ENCODE results near the gene ATP6V1G1. TPM values are rescaled to one million over a fixed set of nuclear protein-coding genes. Genes with fewer than 3 reads are reported as not detected.

ATP6V1G1 gene
- polyA plus RNA-seq, 1 donor from 2014 or later: 802 TPM

GRCh38 chr9:114570742-114571141 is 16.8 kb upstream of the ATP6V1G1 start:
- Histone ChIP-seq H3F3A (ENCODE audit: insufficient read depth, low read length, poor library complexity, severe bottlenecking) (no peaks in the 10 kb centered on the region), H3K4me2 (ENCODE audit: low read length) (no peak overlapping the region), H3K27ac (ENCODE audit: low read length) (no peak overlapping the region), H3K27me3 (ENCODE audit: insufficient read depth, low read depth, low read length) (no peaks in the 10 kb centered on the region), H3K9me2 (ENCODE audit: insufficient read depth, low read length) (no peaks in the 10 kb centered on the region), H4K20me1 (ENCODE audit: insufficient read depth) (no peaks in the 10 kb centered on the region), H2AFZ (ENCODE audit: low read depth, low read length) (no peak overlapping the region), H3K9ac (ENCODE audit: low read length) (no peak overlapping the region), H3K9me3 (ENCODE audit: low read length) (no peaks in the 10 kb centered on the region), H3K4me3 (ENCODE audit: low read length) (no peak overlapping the region), H3K36me3 (ENCODE audit: insufficient read depth, low read length) (no peaks in the 10 kb centered on the region), H3K79me2 (replicated peaks; ENCODE audit: insufficient read depth, low read length) (no peaks in the 10 kb centered on the region)
- TF ChIP-seq CTCF (IDR thresholded peaks at IDR 0.05; ENCODE audit: poor library complexity, severe bottlenecking) (no peak), EZH2 (IDR thresholded peaks at IDR 0.05; ENCODE audit: borderline replicate concordance, insufficient read depth, low read length, poor library complexity, severe bottlenecking) (no peak), POLR2AphosphoS5 (IDR thresholded peaks at IDR 0.05) (no peak), SMC3 (conservative IDR thresholded peaks at IDR 0.05; ENCODE audit: poor library complexity) (no peak), RAD21 (conservative IDR thresholded peaks at IDR 0.05) (no peak), MXI1 (conservative IDR thresholded peaks at IDR 0.05; ENCODE audit: poor library complexity, severe bottlenecking) (no peak), TAF1 (IDR thresholded peaks at IDR 0.05; ENCODE audit: low read depth) (no peak), EP300 (conservative IDR thresholded peaks at IDR 0.05; ENCODE audit: poor library complexity, severe bottlenecking) (no peak), REST (IDR thresholded peaks at IDR 0.05; ENCODE audit: borderline replicate concordance) (no peak)

GRCh38 chr9:114571391-114571790 is 16.2 kb upstream of the ATP6V1G1 start:
- no peaks in the 10 kb centered on the region for H3K36me3 ChIP-seq (ENCODE audit: insufficient read depth, low read length)
- TF ChIP-seq EP300 (conservative IDR thresholded peaks at IDR 0.05; ENCODE audit: poor library complexity, severe bottlenecking): no peak
- no peak for TF ChIP-seq POLR2AphosphoS5 (IDR thresholded peaks at IDR 0.05)
- no peak for TF ChIP-seq EZH2 (IDR thresholded peaks at IDR 0.05; ENCODE audit: borderline replicate concordance, insufficient read depth, low read length, poor library complexity, severe bottlenecking)
- no peak for TF ChIP-seq CTCF (IDR thresholded peaks at IDR 0.05; ENCODE audit: poor library complexity, severe bottlenecking)
- no peak overlapping the region for H3K4me3 ChIP-seq (ENCODE audit: low read length)
- no peak overlapping the region for H3K27ac ChIP-seq (ENCODE audit: low read length)
- no peaks in the 10 kb centered on the region for H3K9me3 ChIP-seq (ENCODE audit: low read length)
- no peaks in the 10 kb centered on the region for H3K27me3 ChIP-seq (ENCODE audit: insufficient read depth, low read depth, low read length)
- no peak overlapping the region for H2AFZ ChIP-seq (ENCODE audit: low read depth, low read length)
- no peaks in the 10 kb centered on the region for H3K79me2 ChIP-seq (replicated peaks; ENCODE audit: insufficient read depth, low read length)
- H3K9ac ChIP-seq (ENCODE audit: low read length): no peak overlapping the region
- no peaks in the 10 kb centered on the region for H3K9me2 ChIP-seq (ENCODE audit: insufficient read depth, low read length)
- H4K20me1 ChIP-seq (ENCODE audit: insufficient read depth): no peaks in the 10 kb centered on the region
- H3F3A ChIP-seq (ENCODE audit: insufficient read depth, low read length, poor library complexity, severe bottlenecking): no peaks in the 10 kb centered on the region
- no peak overlapping the region for H3K4me2 ChIP-seq (ENCODE audit: low read length)

All from neural cell (in vitro differentiated cells).